ENCODE measurements around the gene ZDHHC14.

ZDHHC14 gene

GRCh38 chr6:157493576-157493975 is 112.6 kb downstream of the ZDHHC14 start:
- H3F3A ChIP-seq (ENCODE audit: insufficient read depth, low read length): no peaks in the 10 kb centered on the region
- H3K4me2 ChIP-seq (ENCODE audit: low read depth, low read length): no peak overlapping the region
- no peak overlapping the region for H3K4me3 ChIP-seq (ENCODE audit: low read length)
- no peaks in the 10 kb centered on the region for H3K36me3 ChIP-seq (replicated peaks; ENCODE audit: insufficient read depth, low read length)
- H3K79me2 ChIP-seq (ENCODE audit: low read length): no peaks in the 10 kb centered on the region
- H4K20me1 ChIP-seq (ENCODE audit: insufficient read depth, low read length): no peaks in the 10 kb centered on the region
- no peaks in the 10 kb centered on the region for H3K9me3 ChIP-seq (replicated peaks; ENCODE audit: insufficient read depth, low read length)
- H2AFZ ChIP-seq (ENCODE audit: low read length): no peak overlapping the region
- no peaks in the 10 kb centered on the region for H3K27me3 ChIP-seq (replicated peaks; ENCODE audit: insufficient read depth, low read length)
- no peak overlapping the region for H3K9ac ChIP-seq (ENCODE audit: low read length)
- peaks cover 4% of the 10 kb centered on the region for H3K4me1 ChIP-seq (ENCODE audit: low read length)
- H3K27ac ChIP-seq (ENCODE audit: low read length): no peak overlapping the region
- H3K9me2 ChIP-seq (replicated peaks; ENCODE audit: insufficient read depth, low read length): no peaks in the 10 kb centered on the region
- no peak for TF ChIP-seq EZH2phosphoT487 (IDR thresholded peaks at IDR 0.05; ENCODE audit: low read length)
- no peak for TF ChIP-seq EZH2 (optimal IDR thresholded peaks at IDR 0.05; ENCODE audit: low read depth, low read length)
- no peak for TF ChIP-seq CTCF (IDR thresholded peaks at IDR 0.05; ENCODE audit: low read length)
- no peak for DNase-seq

GRCh38 chr6:157494132-157494710 is 113.2 kb downstream of the ZDHHC14 start:
- peaks cover 10% of the 10 kb centered on the region for H3K4me1 ChIP-seq (ENCODE audit: low read length)
- no peaks in the 10 kb centered on the region for H3K36me3 ChIP-seq (replicated peaks; ENCODE audit: insufficient read depth, low read length)
- no peaks in the 10 kb centered on the region for H4K20me1 ChIP-seq (ENCODE audit: insufficient read depth, low read length)
- no peak for DNase-seq
- no peaks in the 10 kb centered on the region for H3K9me2 ChIP-seq (replicated peaks; ENCODE audit: insufficient read depth, low read length)
- H2AFZ ChIP-seq (ENCODE audit: low read length): no peak overlapping the region
- H3K9me3 ChIP-seq (replicated peaks; ENCODE audit: insufficient read depth, low read length): no peaks in the 10 kb centered on the region
- H3K4me3 ChIP-seq (ENCODE audit: low read length): no peak overlapping the region
- TF ChIP-seq CTCF (IDR thresholded peaks at IDR 0.05; ENCODE audit: low read length): no peak
- H3K79me2 ChIP-seq (ENCODE audit: low read length): no peaks in the 10 kb centered on the region
- no peak overlapping the region for H3K4me2 ChIP-seq (ENCODE audit: low read depth, low read length)
- no peaks in the 10 kb centered on the region for H3F3A ChIP-seq (ENCODE audit: insufficient read depth, low read length)
- H3K27ac ChIP-seq (ENCODE audit: low read length): no peak overlapping the region
- H3K27me3 ChIP-seq (replicated peaks; ENCODE audit: insufficient read depth, low read length): no peaks in the 10 kb centered on the region
- no peak overlapping the region for H3K9ac ChIP-seq (ENCODE audit: low read length)

- no peaks in the 10 kb centered on the region for H3K27me3 ChIP-seq (replicated peaks; ENCODE audit: insufficient read depth, low read length)
- H3K27ac ChIP-seq (ENCODE audit: low read length): no peak overlapping the region
- H3K36me3 ChIP-seq (replicated peaks; ENCODE audit: insufficient read depth, low read length): no peaks in the 10 kb centered on the region
- H3K9me2 ChIP-seq (replicated peaks; ENCODE audit: insufficient read depth, low read length): no peaks in the 10 kb centered on the region
- no peaks in the 10 kb centered on the region for H3K9me3 ChIP-seq (replicated peaks; ENCODE audit: insufficient read depth, low read length)
- no peak for DNase-seq
- H3K9ac ChIP-seq (ENCODE audit: low read length): no peak overlapping the region
- H3K4me3 ChIP-seq (ENCODE audit: low read length): no peak overlapping the region
- H4K20me1 ChIP-seq (ENCODE audit: insufficient read depth, low read length): no peaks in the 10 kb centered on the region
- H2AFZ ChIP-seq (ENCODE audit: low read length): no peak overlapping the region
- H3K4me2 ChIP-seq (ENCODE audit: low read depth, low read length): no peak overlapping the region
- H3K4me1 ChIP-seq (ENCODE audit: low read length): peaks cover 10% of the 10 kb centered on the region
- no peaks in the 10 kb centered on the region for H3K79me2 ChIP-seq (ENCODE audit: low read length)
- H3F3A ChIP-seq (ENCODE audit: insufficient read depth, low read length): no peaks in the 10 kb centered on the region
- TF ChIP-seq CTCF (IDR thresholded peaks at IDR 0.05; ENCODE audit: low read length): no peak
- TF ChIP-seq EZH2 (optimal IDR thresholded peaks at IDR 0.05; ENCODE audit: low read depth, low read length): no peak
- TF ChIP-seq EZH2phosphoT487 (IDR thresholded peaks at IDR 0.05; ENCODE audit: low read length): no peak
These were observed 115.6 kb downstream of the ZDHHC14 start for GRCh38 chr6:157496534-157497095.
